ENCODE results near the gene MRGPRD. TPM values are rescaled to one million over a fixed set of nuclear protein-coding genes. Genes with fewer than 3 reads are reported as not detected.
"Not testable (repeated sequence)": the region's sequence is repeated elsewhere in the genome, so short reads cannot be mapped to it uniquely, and the experiment has no call there.

The MRGPRD gene
- polyA plus RNA-seq, 1 donor from 2014 or later, result not detected

DNA sequence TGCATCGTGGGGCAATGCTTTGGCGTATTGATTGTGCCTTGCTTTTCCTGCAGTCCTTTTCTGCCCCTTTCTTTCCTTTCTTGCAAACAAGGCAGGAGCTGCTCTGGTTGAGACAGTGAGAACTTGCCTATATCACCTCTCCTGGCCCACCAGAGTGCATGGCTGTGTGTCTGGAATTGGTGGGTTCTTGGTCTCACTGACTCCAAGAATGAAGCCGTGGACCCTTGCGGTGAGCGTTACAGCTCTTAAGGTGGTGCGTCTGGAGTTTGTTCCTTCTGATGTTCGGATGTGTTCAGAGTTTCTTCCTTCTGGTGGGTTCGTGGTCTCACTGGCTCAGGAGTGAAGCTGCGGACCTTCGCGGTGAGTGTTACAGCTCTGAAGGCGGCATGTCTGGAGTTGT, 7.1 kb downstream of the MRGPRD start:
- not testable (repeated sequence) for H3K27me3 Mint-ChIP-seq, H3K27ac Mint-ChIP-seq, H3K9me3 Mint-ChIP-seq, H3K36me3 Mint-ChIP-seq, H3K4me1 Mint-ChIP-seq
- H3K4me3 Mint-ChIP-seq, result peak overlapping the region in 1 of 4 donors; percentile 5

DNA sequence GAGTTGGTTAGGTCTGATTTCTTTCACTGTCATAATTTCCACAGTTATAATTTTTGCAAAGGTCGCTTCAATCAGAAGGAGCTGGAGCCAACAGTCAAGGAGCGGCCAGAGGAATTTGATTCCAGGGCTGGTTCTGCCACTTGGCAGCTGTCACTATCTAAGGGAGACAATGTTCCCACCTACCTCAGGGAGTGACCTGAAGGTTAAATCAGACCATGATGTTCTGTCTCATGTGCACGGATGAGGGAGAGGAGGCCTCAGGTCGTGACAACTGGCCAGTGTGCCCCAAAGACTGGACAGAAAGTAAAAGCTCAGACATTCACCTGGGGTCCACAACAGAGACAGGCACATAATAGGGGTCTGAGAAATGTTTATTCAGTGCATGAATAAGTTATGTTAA, 7.6 kb downstream of the MRGPRD start:
- Mint-ChIP-seq H3K9me3 (no peaks in the 10 kb centered on the region), H3K27ac (no peak overlapping the region), H3K27me3 (peaks cover 4% of the 10 kb centered on the region), H3K4me1 (no peaks in the 10 kb centered on the region), H3K36me3 (no peaks in the 10 kb centered on the region), H3K4me3 (no peak overlapping the region)

DNA sequence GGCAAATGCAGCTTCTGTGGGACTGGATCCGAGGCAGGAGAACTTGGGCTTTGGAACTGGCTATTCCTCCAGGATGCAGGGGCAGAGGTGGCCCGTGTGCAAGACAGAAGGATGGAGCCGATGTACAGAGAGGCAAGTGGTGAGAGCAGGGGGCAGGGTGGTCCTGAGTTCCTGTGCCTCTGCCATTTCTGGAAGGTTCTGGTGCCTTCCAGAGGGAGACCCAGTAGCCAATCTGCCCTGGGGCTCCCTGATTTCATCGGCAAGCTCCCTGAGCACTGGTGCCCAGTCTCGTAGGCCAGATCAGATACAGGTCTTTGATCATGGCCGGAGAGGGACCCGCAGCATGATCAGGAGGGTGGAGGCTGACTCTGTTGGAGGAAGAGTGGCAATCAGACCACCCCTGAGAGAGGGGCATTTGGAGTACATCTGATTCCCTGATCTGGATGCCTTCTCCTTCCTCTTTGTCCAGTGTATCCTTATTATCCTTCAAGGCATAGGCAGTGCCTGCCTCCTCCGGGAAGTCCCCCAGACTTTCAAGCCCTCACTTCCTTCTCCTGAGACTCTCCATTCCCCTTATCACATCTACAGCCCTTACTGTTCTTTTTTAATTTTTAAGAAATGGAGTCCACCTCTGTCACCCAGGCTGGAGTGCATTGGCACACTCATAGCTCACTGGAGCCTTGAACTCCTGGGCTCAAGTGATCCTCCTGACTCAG, 9.7 kb downstream of the MRGPRD start:
- H3K27me3 Mint-ChIP-seq, result peaks cover 6% of the 10 kb centered on the region
- no peaks in the 10 kb centered on the region for H3K4me1 Mint-ChIP-seq
- no peaks in the 10 kb centered on the region for H3K9me3 Mint-ChIP-seq
- H3K27ac Mint-ChIP-seq, result no peak overlapping the region
- H3K36me3 Mint-ChIP-seq, result peaks cover 1% of the 10 kb centered on the region
- no peak overlapping the region for H3K4me3 Mint-ChIP-seq

DNA sequence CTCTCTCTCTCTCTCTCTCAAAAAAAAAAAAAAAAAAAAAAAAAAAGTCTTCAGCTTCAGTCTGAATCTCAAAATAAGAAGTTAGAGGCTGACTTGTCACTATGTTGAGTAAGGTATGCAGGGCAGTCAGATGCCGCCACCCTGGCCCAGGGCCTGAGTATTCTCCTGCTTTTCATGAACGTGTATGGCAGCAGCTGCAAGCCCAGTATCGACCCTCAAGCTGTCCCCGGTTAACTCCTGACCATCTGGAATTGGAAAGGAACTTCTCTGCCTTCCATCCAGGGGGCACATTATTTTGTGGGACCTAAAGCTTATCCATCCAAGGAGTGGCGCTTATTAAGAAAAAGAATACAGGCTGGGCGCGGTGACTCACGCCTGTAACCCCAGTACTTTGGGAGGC, 11.4 kb downstream of the MRGPRD start:
- Mint-ChIP-seq H3K4me3 (no peak overlapping the region), H3K27me3 (peaks cover 9% of the 10 kb centered on the region), H3K9me3 (no peaks in the 10 kb centered on the region), H3K4me1 (no peaks in the 10 kb centered on the region), H3K27ac (no peak overlapping the region), H3K36me3 (peaks cover 1% of the 10 kb centered on the region)

DNA sequence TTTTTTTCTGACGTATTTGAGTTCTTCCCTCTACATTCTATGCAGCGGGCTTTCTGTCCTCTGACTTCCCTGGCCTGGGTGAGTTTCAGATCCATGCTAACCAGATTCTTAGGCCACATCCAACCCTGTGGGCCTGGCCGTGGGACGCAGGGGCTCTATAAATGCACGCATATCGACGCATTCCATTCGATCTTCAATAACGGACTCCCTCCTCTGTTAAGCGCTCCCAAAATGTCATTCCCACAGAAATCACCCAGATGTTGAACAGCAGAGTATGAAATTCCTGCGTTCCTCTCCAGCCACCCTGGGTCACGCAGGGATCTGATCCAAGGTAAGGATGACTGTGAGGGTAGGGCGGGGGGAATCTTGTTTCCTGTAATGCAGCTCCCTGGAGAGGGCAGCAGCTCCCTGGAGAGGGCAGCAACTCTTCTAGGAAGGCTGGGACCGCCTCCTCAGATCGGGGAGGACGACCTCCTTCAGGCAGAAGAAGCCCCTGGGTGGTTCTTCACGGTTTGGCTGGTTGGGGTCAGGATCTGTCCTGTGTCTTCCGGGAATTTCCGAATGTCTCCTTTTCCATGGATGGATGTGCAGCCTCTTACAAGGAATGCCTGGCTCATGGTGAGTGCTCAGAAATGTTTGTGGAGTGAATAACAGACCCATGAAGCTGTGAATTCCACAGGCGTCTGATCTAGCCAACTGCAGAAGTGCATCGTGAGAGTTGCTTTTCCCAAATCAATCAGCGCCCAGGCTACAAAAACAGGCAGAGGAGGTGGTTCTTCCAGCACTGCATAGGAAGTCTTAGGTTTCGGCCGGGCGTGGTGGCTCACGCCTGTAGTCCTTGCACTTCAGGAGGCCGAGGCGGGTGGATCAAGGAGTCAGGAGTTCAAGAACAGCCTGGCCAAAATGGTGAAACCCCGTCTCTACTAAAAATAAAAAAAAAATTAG, 12.2 kb downstream of the MRGPRD start:
- Mint-ChIP-seq H3K4me1 (no peaks in the 10 kb centered on the region), H3K36me3 (peaks cover 1% of the 10 kb centered on the region), H3K27ac (no peak overlapping the region), H3K27me3 (peaks cover 7% of the 10 kb centered on the region), H3K9me3 (no peaks in the 10 kb centered on the region), H3K4me3 (no peak overlapping the region)

DNA sequence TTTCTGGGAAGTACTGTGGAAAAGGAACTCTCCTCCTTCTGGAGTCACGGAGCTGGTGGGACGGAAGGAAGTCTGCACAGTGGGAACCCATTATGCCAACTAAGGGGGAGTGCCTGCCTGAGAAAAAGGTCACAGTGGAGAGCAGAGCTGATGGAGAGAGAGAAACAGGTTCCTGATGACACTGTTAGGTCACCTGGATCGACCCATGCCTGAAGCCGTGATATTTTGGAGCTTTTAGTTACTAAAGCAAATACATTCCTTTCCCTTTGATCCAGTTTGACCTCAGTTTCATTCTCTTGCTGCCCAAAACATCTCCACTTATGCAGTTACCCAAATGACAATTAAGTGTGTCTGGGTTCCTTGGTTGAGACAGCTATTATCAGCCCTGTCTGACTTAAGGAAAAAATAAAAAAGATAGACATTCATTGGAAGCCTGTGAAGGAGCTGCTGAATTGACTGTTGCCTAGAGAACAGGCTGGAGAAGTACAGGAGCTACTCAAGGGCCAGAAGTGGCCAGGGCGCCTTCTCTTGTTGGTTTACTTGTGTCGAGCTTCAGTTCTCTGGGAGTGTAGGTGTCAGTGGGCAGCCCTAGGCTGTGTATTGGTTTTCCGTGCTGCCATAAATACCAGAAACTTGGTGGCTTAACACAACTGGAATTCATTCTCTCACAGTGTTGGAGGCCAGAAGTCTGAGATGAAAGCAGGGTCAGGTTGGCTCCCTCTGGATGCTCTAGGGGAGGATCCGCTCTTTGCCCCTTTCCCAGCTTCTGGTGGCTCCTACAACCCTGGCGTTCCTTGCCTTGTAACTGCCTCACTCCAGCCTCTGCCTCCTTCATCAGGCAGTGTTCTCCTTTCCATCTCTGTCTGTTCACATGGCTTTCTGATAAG, 13.6 kb downstream of the MRGPRD start:
- Mint-ChIP-seq H3K4me3 (no peak overlapping the region), H3K4me1 (peaks cover 1 to 5% (median 3%) of the 10 kb centered on the region in 3 donors), H3K27ac (no peak overlapping the region), H3K36me3 (peaks cover 1% of the 10 kb centered on the region), H3K27me3 (peaks cover 10% of the 10 kb centered on the region), H3K9me3 (no peaks in the 10 kb centered on the region)

DNA sequence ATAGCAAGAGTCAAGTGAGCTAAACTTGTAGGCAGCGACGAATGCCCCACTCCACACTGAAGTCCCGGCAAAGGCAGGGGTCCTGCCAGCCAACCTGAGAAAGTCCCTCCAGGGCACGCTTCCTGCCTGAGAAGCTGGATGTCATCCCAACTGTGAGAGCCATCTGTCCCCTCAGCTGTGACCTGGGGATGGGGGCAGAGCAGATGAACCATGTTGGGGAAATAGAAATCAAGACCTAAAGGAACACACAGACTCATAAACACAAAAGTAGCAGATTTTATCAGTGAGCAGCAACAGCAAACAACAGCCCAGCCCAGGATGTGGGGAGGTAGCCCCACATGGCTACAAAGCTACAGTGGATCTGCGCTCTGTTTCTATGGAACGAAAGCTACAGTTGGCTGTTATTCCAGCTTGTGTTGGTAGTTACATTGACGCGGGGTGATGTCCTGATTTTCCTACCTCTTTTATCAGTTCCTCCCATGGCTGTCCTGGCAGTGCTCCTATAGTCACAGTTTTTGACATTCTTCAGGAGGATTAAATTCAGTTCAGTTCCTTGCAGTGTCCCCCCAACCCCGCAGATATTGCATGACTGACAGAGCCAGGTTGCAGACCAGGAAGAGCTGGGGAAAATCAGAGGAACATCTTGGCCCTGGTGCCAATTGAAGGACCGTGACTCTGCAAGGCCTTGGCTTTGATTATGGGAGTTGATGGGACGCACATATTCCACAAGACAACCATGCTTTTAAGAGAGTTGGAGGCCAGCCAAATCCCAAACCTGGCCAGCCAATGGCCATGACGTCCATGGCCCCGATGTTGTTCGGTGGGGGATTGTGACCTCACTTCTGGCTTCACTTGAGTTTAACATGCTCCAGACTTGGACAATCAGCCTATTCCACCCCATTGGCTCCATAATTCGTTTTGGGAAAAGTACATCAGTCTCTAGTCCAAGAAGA, 14.6 kb downstream of the MRGPRD start:
- Mint-ChIP-seq H3K4me1 (peaks cover 3 to 5% (median 3%) of the 10 kb centered on the region in 3 donors), H3K36me3 (peaks cover 1% of the 10 kb centered on the region), H3K9me3 (no peaks in the 10 kb centered on the region), H3K27ac (no peak overlapping the region), H3K27me3 (peaks cover 10% of the 10 kb centered on the region), H3K4me3 (no peak overlapping the region)

DNA sequence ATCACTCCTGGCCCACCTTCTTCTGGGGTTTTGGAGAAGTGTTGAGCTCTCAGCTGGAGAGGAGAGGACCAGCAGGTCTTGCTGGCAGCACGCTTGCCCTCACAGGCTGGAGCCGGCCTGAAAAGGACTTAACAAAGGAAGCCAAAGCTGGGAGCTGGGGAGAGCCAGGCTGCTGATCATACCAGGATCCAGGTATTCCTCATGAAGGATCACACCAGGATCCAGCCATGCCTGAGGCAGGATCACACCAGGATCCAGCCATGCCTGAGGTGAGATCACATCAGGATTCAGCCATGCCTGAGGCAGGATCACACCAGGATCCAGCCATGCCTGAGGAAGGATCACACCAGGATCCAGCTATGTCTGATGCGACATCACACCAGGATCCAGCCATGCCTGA, 17.0 kb downstream of the MRGPRD start:
- Mint-ChIP-seq H3K36me3 (peaks cover 1% of the 10 kb centered on the region), H3K27me3 (peaks cover 9% of the 10 kb centered on the region), H3K4me3 (peak overlapping the region in 1 of 4 donors; percentile 53), H3K27ac (no peak overlapping the region), H3K9me3 (no peaks in the 10 kb centered on the region), H3K4me1 (peaks cover 3 to 5% (median 3%) of the 10 kb centered on the region in 3 donors)

DNA sequence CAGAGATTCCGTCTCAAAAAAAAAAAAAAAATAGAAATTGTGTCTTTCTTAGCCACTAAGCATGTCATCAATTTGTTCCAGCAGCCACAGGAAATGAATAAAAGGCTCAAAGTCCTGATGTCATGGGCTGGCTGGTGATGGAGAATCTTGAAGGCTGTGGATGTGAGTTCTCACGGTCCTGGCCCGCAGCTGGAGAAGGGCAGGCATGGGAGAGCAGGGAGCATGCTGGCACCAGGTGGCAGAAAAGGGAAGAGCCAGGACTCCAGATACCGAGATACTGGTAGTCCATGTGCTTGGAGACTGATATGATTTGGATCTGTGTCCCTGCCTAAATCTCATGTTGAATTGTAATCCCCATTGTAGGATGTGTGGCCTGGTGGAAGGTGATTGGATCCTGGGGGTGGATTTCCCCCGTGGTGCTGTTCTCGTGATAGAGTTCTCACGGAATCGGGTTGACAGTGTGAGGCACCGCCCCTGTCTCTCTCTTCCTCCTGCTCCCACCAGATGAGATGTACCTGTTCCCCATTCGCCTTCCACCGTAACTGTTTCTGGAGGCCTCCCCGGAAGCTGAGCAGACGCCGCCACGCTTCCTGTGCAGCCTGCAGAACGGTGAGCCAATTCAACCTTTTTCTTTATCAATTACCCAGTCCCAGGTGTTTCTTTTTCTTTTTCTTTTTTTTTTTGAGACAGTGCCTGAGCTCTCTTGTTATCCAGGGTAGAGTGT, 18.1 kb downstream of the MRGPRD start:
- Mint-ChIP-seq H3K4me1 (peaks cover 3 to 5% (median 3%) of the 10 kb centered on the region in 3 donors), H3K36me3 (peaks cover 1% of the 10 kb centered on the region), H3K9me3 (peaks cover 0 to 1% (median 0%) of the 10 kb centered on the region in 3 donors), H3K27me3 (peaks cover 7% of the 10 kb centered on the region), H3K4me3 (peak overlapping the region in 2 of 4 donors; percentile 57 to 59), H3K27ac (peak overlapping the region in 2 of 3 donors; percentile 41 to 60)

DNA sequence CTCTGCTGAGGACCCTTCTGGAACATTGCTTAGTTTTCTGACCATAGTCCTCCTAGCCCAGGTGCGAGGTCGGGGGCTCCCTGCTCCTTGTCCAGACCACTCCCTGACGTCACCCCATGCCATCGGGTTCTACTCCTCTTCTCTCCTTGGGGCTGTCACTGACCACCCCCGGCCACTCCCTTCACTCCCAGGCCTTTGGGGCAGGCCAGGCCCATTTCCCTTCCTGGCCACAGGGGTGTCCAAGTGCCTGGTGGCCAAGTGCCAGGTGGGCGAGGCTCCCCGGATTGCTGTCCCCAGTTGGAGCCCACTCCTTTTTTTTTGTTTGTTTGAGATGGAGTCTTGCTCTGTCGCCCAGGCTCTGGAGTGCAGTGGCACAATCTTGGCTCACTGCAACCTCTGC, 19.5 kb downstream of the MRGPRD start:
- Mint-ChIP-seq H3K4me3 (no peak overlapping the region), H3K27ac (no peak overlapping the region), H3K27me3 (peaks cover 5% of the 10 kb centered on the region), H3K36me3 (no peaks in the 10 kb centered on the region), H3K4me1 (peaks cover 3 to 5% (median 3%) of the 10 kb centered on the region in 3 donors), H3K9me3 (peaks cover 0 to 1% (median 0%) of the 10 kb centered on the region in 3 donors)

DNA sequence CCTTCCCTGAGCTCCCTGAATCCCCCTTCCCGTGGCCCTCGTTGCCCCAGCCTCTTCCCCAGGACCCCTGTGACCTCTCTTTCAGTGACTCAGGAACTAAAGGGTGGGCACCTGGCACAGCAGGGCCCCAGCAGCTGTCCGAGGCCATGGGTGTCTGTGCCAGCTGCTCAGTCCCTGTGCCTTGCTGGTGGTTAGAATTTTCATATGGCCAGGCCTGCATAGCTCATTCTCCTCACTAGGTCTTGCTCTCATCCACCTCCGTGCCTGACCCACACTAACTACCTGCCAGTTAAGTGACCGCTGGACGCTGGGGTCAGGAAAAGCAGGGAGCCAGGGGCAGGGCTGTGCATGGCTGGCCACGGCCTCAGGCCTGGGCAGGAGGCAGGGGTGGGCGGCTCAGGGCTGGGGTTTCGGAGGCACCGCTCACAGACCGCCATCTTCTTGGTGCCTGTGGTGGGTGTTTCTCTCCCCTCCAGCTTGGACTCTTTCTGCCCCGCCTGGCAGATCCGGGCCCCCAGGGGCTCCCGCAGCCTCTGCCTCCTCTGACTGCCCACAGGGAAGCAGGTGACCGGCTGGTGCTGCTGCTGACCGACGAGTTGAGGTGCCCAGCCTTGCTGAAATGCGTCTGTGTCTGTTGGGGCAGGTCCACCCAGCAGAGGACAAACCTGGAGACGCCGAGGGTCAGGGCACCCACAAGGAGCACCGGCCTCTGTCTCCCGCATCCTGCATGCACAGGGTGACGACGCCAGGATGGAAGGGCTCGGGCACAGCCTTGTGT, 20.3 kb downstream of the MRGPRD start:
- Mint-ChIP-seq H3K9me3 (peaks cover 0 to 1% (median 0%) of the 10 kb centered on the region in 3 donors), H3K27me3 (peaks cover 5% of the 10 kb centered on the region), H3K4me1 (peaks cover 3 to 5% (median 3%) of the 10 kb centered on the region in 3 donors), H3K27ac (no peak overlapping the region), H3K4me3 (no peak overlapping the region), H3K36me3 (no peaks in the 10 kb centered on the region)

DNA sequence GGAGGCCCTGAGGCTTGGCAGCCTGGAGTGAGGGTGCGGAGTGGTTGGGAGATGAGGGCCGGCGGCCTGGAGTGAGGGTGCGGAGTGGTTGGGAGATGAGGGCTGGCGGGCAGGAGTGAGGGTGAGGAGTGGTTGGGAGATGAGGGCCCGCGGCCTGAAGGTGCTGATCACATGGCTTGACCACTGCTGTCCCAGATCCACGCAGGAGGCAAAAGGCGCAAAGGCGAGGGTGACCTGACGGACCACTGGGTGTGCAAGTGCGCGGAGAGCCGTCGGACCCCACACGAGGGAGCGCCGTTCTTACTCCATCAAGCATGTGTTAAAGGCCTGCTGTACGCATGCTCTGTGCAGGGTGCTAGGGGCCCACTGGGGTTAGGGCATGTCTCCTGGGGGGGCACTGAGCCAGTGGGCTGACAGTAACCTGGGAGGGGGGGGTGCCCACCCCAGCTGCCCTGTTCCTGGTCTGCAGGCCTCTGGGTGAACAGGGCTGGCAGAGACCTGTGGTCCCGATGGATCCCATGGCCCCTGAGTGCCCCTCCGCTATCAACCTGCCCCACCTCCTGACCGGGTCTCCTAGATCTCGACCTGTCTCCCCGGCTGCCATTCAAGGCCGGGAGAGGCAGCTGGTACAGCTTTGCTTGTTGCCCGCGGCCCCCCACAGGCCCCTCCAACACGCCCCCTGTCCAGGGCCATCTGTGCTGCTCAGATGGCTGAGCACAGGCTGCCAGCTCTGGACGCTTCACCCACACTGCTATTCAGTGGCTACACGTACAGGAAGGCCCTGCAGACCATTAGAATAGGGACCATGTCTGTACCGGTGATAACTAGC, 21.1 kb downstream of the MRGPRD start:
- H3K36me3 Mint-ChIP-seq, result no peaks in the 10 kb centered on the region
- H3K27ac Mint-ChIP-seq, result no peak overlapping the region
- peaks cover 5% of the 10 kb centered on the region for H3K27me3 Mint-ChIP-seq
- no peak overlapping the region for H3K4me3 Mint-ChIP-seq
- H3K4me1 Mint-ChIP-seq, result peaks cover 5 to 6% (median 5%) of the 10 kb centered on the region in 3 donors
- H3K9me3 Mint-ChIP-seq, result peaks cover 0 to 1% (median 0%) of the 10 kb centered on the region in 3 donors

Data from IgD-negative memory B cell (primary cell).